Measurements from ENCODE around the gene PLD4. TPM values are rescaled to one million over a fixed set of nuclear protein-coding genes. Genes with fewer than 3 reads are reported as not detected.

Gene PLD4
- total RNA-seq, 1 experiment from 2014 or later, result 0.07 TPM

DNA sequence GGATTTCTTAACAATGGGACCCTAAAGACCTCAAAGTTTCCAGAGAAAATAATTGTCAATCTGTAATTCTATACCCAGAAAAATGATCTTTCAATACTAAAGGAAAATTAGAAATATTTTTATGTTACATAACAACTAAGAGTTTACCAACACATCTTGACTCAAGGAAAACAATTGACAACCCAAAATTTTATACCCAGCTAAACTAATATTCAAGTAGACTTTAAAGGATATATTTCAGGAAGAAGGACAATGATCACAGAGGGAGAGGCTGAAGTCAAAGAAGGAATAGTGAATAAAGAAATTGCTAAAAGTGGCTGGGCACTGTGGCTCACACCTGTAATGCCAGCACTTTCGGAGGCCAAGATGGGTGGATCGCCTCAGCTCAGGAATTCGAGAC, 12.6 kb upstream of the PLD4 start (continued):
- no peak for TF ChIP-seq AFF4 (CRISPR knock-in tag; IDR thresholded peaks at IDR 0.05; ENCODE audit: borderline replicate concordance)
- TF ChIP-seq, protein P1, sequence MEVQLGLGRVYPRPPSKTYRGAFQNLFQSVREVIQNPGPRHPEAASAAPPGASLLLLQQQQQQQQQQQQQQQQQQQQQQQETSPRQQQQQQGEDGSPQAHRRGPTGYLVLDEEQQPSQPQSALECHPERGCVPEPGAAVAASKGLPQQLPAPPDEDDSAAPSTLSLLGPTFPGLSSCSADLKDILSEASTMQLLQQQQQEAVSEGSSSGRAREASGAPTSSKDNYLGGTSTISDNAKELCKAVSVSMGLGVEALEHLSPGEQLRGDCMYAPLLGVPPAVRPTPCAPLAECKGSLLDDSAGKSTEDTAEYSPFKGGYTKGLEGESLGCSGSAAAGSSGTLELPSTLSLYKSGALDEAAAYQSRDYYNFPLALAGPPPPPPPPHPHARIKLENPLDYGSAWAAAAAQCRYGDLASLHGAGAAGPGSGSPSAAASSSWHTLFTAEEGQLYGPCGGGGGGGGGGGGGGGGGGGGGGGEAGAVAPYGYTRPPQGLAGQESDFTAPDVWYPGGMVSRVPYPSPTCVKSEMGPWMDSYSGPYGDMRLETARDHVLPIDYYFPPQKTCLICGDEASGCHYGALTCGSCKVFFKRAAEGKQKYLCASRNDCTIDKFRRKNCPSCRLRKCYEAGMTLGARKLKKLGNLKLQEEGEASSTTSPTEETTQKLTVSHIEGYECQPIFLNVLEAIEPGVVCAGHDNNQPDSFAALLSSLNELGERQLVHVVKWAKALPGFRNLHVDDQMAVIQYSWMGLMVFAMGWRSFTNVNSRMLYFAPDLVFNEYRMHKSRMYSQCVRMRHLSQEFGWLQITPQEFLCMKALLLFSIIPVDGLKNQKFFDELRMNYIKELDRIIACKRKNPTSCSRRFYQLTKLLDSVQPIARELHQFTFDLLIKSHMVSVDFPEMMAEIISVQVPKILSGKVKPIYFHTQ (CRISPR knock-in tag; IDR thresholded peaks at IDR 0.05), result no peak

- ATAC-seq (no peak), DNase-seq (ENCODE audit: low spot score) (no peak)
- ChIA-PET POLR2A (no interaction called here), CTCF (no interaction called here)
- H3K27me3 Mint-ChIP-seq (ENCODE audit: low read depth), result peaks cover 32% of the 10 kb centered on the region
- H3K27ac Mint-ChIP-seq, result no peak overlapping the region
- peaks cover 27% of the 10 kb centered on the region for H3K9me3 Mint-ChIP-seq
- no peaks in the 10 kb centered on the region for H3K4me1 Mint-ChIP-seq
- peaks cover 8% of the 10 kb centered on the region for H3K36me3 Mint-ChIP-seq
- H3K4me3 Mint-ChIP-seq, result no peak overlapping the region
- TF ChIP-seq NR2C2 (CRISPR knock-in tag; IDR thresholded peaks at IDR 0.05), result no peak
- no peak for TF ChIP-seq SOX15 (CRISPR knock-in tag; IDR thresholded peaks at IDR 0.05)
- no peak for TF ChIP-seq OVOL2 (CRISPR knock-in tag; IDR thresholded peaks at IDR 0.05; ENCODE audit: borderline replicate concordance)
- TF ChIP-seq JAZF1 (CRISPR knock-in tag; IDR thresholded peaks at IDR 0.05), result no peak
- TF ChIP-seq, protein P2, sequence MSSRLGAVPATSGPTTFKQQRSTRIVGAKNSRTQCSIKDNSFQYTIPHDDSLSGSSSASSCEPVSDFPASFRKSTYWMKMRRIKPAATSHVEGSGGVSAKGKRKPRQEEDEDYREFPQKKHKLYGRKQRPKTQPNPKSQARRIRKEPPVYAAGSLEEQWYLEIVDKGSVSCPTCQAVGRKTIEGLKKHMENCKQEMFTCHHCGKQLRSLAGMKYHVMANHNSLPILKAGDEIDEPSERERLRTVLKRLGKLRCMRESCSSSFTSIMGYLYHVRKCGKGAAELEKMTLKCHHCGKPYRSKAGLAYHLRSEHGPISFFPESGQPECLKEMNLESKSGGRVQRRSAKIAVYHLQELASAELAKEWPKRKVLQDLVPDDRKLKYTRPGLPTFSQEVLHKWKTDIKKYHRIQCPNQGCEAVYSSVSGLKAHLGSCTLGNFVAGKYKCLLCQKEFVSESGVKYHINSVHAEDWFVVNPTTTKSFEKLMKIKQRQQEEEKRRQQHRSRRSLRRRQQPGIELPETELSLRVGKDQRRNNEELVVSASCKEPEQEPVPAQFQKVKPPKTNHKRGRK (CRISPR knock-in tag; IDR thresholded peaks at IDR 0.05; ENCODE audit: borderline replicate concordance), result no peak
- TF ChIP-seq PRRX2 (CRISPR knock-in tag; IDR thresholded peaks at IDR 0.05), result no peak
- TF ChIP-seq TP53 (CRISPR knock-in tag; IDR thresholded peaks at IDR 0.05), result no peak
- TF ChIP-seq, protein P3, sequence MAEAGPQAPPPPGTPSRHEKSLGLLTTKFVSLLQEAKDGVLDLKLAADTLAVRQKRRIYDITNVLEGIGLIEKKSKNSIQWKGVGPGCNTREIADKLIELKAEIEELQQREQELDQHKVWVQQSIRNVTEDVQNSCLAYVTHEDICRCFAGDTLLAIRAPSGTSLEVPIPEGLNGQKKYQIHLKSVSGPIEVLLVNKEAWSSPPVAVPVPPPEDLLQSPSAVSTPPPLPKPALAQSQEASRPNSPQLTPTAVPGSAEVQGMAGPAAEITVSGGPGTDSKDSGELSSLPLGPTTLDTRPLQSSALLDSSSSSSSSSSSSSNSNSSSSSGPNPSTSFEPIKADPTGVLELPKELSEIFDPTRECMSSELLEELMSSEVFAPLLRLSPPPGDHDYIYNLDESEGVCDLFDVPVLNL (CRISPR knock-in tag; IDR thresholded peaks at IDR 0.05; ENCODE audit: borderline replicate concordance, low read depth), result no peak
- TF ChIP-seq ZMAT4 (CRISPR knock-in tag; IDR thresholded peaks at IDR 0.05), result no peak
- TF ChIP-seq, protein P4, sequence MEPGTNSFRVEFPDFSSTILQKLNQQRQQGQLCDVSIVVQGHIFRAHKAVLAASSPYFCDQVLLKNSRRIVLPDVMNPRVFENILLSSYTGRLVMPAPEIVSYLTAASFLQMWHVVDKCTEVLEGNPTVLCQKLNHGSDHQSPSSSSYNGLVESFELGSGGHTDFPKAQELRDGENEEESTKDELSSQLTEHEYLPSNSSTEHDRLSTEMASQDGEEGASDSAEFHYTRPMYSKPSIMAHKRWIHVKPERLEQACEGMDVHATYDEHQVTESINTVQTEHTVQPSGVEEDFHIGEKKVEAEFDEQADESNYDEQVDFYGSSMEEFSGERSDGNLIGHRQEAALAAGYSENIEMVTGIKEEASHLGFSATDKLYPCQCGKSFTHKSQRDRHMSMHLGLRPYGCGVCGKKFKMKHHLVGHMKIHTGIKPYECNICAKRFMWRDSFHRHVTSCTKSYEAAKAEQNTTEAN (CRISPR knock-in tag; IDR thresholded peaks at IDR 0.05), result no peak
- no peak for TF ChIP-seq SP1 (CRISPR knock-in tag; conservative IDR thresholded peaks at IDR 0.05)
- no peak for TF ChIP-seq NFE2L1 (CRISPR knock-in tag; IDR thresholded peaks at IDR 0.05)
- no peak for TF ChIP-seq MAX (CRISPR knock-in tag; IDR thresholded peaks at IDR 0.05)
- TF ChIP-seq, protein P5, sequence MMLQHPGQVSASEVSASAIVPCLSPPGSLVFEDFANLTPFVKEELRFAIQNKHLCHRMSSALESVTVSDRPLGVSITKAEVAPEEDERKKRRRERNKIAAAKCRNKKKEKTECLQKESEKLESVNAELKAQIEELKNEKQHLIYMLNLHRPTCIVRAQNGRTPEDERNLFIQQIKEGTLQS (CRISPR knock-in tag; conservative IDR thresholded peaks at IDR 0.05), result no peak
- no peak for TF ChIP-seq FOXJ3 (CRISPR knock-in tag; IDR thresholded peaks at IDR 0.05; ENCODE audit: borderline replicate concordance)
- TF ChIP-seq GABPB1 (CRISPR knock-in tag; IDR thresholded peaks at IDR 0.05), result no peak
- no peak for TF ChIP-seq ZNF416 (CRISPR knock-in tag; IDR thresholded peaks at IDR 0.05)
- no peak for TF ChIP-seq ZNF396 (CRISPR knock-in tag; IDR thresholded peaks at IDR 0.05; ENCODE audit: borderline replicate concordance)
- TF ChIP-seq, protein P1 (CRISPR knock-in tag; IDR thresholded peaks at IDR 0.05), result no peak
Measured at GRCh38 chr14:104913435-104913834, 11.2 kb upstream of the PLD4 start.

Data from WTC11 (cell line).